ENCODE results near the gene COL24A1. TPM values are rescaled to one million over a fixed set of nuclear protein-coding genes. Genes with fewer than 3 reads are reported as not detected.

COL24A1 gene
- total RNA-seq, 1 experiment from 2014 or later: 0.08 TPM

DNA sequence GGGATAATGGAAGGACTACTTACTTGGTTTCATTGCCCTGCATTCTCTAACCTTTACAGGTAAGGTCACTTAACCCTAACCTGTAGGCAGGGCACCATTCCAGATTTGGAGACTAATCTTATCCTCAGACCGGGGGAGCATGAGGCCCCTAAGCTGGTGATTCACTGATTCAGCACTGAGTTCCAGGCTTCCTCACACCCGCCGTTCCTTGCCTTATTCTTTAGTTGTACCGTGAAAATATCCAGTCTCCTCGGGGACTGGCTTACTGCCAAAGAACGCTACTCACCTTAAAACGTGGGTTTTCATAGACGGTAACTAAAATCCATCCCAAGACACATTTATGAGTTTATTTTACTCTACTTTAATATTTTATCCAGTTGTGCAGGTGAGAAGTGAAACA is 44.3 kb upstream of the COL24A1 start:
- POLR2A ChIA-PET: no interaction called here
- CTCF ChIA-PET: no interaction called here
- Histone ChIP-seq H3K4me3 (ENCODE audit: low read depth in 2 of 2, low read length in 2 of 2) (no peak overlapping the region), H3K4me1 (ENCODE audit: control insufficient read depth, insufficient read depth, low read length) (no peaks in the 10 kb centered on the region), H3K27me3 (ENCODE audit: control insufficient read depth, insufficient read depth, low read length) (peaks cover 26% of the 10 kb centered on the region), H3K27ac (ENCODE audit: low read length) (no peak overlapping the region), H3K36me3 (ENCODE audit: control insufficient read depth, insufficient read depth, low read length) (no peaks in the 10 kb centered on the region), H3K9me3 (ENCODE audit: control insufficient read depth, insufficient read depth, low read depth, low read length) (no peaks in the 10 kb centered on the region)
- ATAC-seq: no peak
- intact Hi-C loops (cut with micrococcal nuclease; ENCODE audit: unreplicated experiment) (no loop called here), in situ Hi-C loops (cut with HindIII; ENCODE audit: low pct_unique_long_range_greater_than_20kb, low sequenced_read_pairs) (no loop called here)
- TF ChIP-seq, protein P1, sequence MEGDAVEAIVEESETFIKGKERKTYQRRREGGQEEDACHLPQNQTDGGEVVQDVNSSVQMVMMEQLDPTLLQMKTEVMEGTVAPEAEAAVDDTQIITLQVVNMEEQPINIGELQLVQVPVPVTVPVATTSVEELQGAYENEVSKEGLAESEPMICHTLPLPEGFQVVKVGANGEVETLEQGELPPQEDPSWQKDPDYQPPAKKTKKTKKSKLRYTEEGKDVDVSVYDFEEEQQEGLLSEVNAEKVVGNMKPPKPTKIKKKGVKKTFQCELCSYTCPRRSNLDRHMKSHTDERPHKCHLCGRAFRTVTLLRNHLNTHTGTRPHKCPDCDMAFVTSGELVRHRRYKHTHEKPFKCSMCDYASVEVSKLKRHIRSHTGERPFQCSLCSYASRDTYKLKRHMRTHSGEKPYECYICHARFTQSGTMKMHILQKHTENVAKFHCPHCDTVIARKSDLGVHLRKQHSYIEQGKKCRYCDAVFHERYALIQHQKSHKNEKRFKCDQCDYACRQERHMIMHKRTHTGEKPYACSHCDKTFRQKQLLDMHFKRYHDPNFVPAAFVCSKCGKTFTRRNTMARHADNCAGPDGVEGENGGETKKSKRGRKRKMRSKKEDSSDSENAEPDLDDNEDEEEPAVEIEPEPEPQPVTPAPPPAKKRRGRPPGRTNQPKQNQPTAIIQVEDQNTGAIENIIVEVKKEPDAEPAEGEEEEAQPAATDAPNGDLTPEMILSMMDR (IDR thresholded peaks at IDR 0.05): no peak
- no peak for TF ChIP-seq REST (IDR thresholded peaks at IDR 0.05; ENCODE audit: insufficient read depth in 1 of 2, low read depth in 2 of 2, low read length in 1 of 2)
- no peak for TF ChIP-seq TCF7L2 (IDR thresholded peaks at IDR 0.05; ENCODE audit: low read depth, low read length)
- TF ChIP-seq POLR2AphosphoS5 (IDR thresholded peaks at IDR 0.05; ENCODE audit: low read depth, low read length): no peak
- no peak for TF ChIP-seq SIN3A (IDR thresholded peaks at IDR 0.05; ENCODE audit: borderline replicate concordance, insufficient read depth, low read depth, low read length)
- DNase-seq (ENCODE audit: low read depth, low spot score): no peak
- BruUV-seq (replicated peaks): no TSS peak

DNA sequence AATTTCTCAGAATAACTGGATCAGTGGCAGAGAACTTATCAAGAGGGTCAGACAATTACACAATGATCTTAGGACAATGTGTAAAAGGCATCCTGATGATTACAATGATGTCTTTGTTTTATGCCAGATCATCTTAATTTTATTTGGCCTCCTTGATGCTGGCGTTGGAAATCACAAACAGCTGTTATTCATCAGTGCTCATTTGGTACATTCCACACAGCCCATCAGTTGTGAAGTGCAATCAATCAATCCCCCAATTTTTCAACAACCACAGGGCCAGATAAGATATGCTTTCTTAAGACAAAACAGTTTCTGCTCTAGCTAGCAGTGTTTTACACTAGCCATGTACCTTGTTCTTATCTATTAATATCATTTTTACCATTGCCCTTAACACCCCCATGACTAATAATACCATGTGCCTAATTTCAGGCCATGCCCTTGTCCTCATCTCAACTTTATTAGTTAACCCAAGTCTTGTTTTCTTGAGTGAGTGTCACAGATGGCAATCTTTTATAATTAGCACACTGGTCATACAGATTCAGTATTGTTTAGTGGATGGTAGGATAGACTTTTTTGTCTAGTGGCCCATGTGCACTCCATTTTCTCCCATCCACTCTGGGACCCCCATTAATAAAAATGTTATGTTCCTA is 40.8 kb upstream of the COL24A1 start:
- POLR2A ChIA-PET: no interaction called here
- Histone ChIP-seq H3K27ac (ENCODE audit: low read length) (no peak overlapping the region), H3K36me3 (ENCODE audit: control insufficient read depth, insufficient read depth, low read length) (no peaks in the 10 kb centered on the region), H3K4me1 (ENCODE audit: control insufficient read depth, insufficient read depth, low read length) (no peaks in the 10 kb centered on the region), H3K9me3 (ENCODE audit: control insufficient read depth, insufficient read depth, low read depth, low read length) (no peaks in the 10 kb centered on the region), H3K27me3 (ENCODE audit: control insufficient read depth, insufficient read depth, low read length) (peaks cover 32% of the 10 kb centered on the region), H3K4me3 (ENCODE audit: low read depth in 2 of 2, low read length in 2 of 2) (no peak overlapping the region)
- DNase-seq (ENCODE audit: low read depth, low spot score) (no peak), ATAC-seq (no peak)
- TF ChIP-seq, protein P1 (IDR thresholded peaks at IDR 0.05): no peak
- TF ChIP-seq REST (IDR thresholded peaks at IDR 0.05; ENCODE audit: insufficient read depth in 1 of 2, low read depth in 2 of 2, low read length in 1 of 2) (no peak), POLR2AphosphoS5 (IDR thresholded peaks at IDR 0.05; ENCODE audit: low read depth, low read length) (no peak), SIN3A (IDR thresholded peaks at IDR 0.05; ENCODE audit: borderline replicate concordance, insufficient read depth, low read depth, low read length) (no peak), TCF7L2 (IDR thresholded peaks at IDR 0.05; ENCODE audit: low read depth, low read length) (no peak)
- in situ Hi-C loops (cut with HindIII; ENCODE audit: low pct_unique_long_range_greater_than_20kb, low sequenced_read_pairs): no loop called here
- BruUV-seq (replicated peaks): no TSS peak
- intact Hi-C loops (cut with micrococcal nuclease; ENCODE audit: unreplicated experiment): no loop called here
- CTCF ChIA-PET: no interaction called here

All from Panc1 (cell line).